ENCODE data around the gene BIN1.

BIN1 gene

GRCh38 chr2:127102521-127103242, 4.3 kb downstream of the BIN1 start:
- DNase-seq, result no peak

- DNase-seq, result no peak
Observed at GRCh38 chr2:127101756-127102477, 5.0 kb downstream of the BIN1 start.

- DNase-seq, result no peak
Observed at GRCh38 chr2:127101048-127101611, 5.8 kb downstream of the BIN1 start.

GRCh38 chr2:127100251-127101047, 6.5 kb downstream of the BIN1 start:
- DNase-seq, result no peak

- DNase-seq, result no peak
Observed at GRCh38 chr2:127098711-127099110, 8.2 kb downstream of the BIN1 start.

- DNase-seq, result no peak
Observed at GRCh38 chr2:127097841-127098651, 8.9 kb downstream of the BIN1 start.

GRCh38 chr2:127097471-127097765, 9.5 kb downstream of the BIN1 start:
- DNase-seq, result no peak

- DNase-seq, result no peak
Observed at GRCh38 chr2:127096718-127097470, 10.1 kb downstream of the BIN1 start.

GRCh38 chr2:127096280-127096679, 10.7 kb downstream of the BIN1 start:
- no peak for DNase-seq

GRCh38 chr2:127095784-127096183, 11.2 kb downstream of the BIN1 start:
- no peak for DNase-seq

GRCh38 chr2:127095367-127095641, 11.7 kb downstream of the BIN1 start:
- DNase-seq, result no peak

- no peak for DNase-seq
Observed at GRCh38 chr2:127094509-127095366, 12.2 kb downstream of the BIN1 start.

GRCh38 chr2:127093648-127094210, 13.2 kb downstream of the BIN1 start:
- no peak for DNase-seq

GRCh38 chr2:127092901-127093516, 13.9 kb downstream of the BIN1 start:
- DNase-seq, result no peak

GRCh38 chr2:127092306-127092705, 14.6 kb downstream of the BIN1 start:
- no peak for DNase-seq

- DNase-seq, result no peak
Observed at GRCh38 chr2:127091886-127092285, 15.1 kb downstream of the BIN1 start.

- no peak for DNase-seq
Observed at GRCh38 chr2:127091148-127091547, 15.8 kb downstream of the BIN1 start.

GRCh38 chr2:127090281-127091120, 16.5 kb downstream of the BIN1 start:
- no peak for DNase-seq

- no peak for DNase-seq
Observed at GRCh38 chr2:127089478-127090235, 17.3 kb downstream of the BIN1 start.

Measured in CD4-positive, alpha-beta T cell treated with Interleukin-6 for 4 hours (primary cell).